PC-3 (cell line): ENCODE results near the gene PPP4R4. TPM values are rescaled to one million over a fixed set of nuclear protein-coding genes. Genes with fewer than 3 reads are reported as not detected.

Experiments
- ATAC-seq: fragments of 200-7000 bp; cut with Tn5 transposase; 2 replicates; pipeline ENCODE4 v1.9.1; 2020; ENCODE audit warnings: mild to moderate bottlenecking, moderate library complexity
- Bru-seq: library from RNA; stranded (reverse); fragments of 400-500 nt; gene quantifications from one replicate; lab custom pipeline; 2021; lab: Mats Ljungman, UMichigan
- BruChase-seq, 2 experiments: library from RNA; stranded (reverse); fragments of 400-500 nt; gene quantifications; one replicate each; lab custom pipeline; 2021; lab: Mats Ljungman, UMichigan
- BruUV-seq: library from RNA; stranded (reverse); fragments of 400-500 nt; replicated peaks from 2 replicates; lab custom pipeline; 2021; lab: Mats Ljungman, UMichigan
- CTCF ChIA-PET: fragments of 300-600 bp; sonication (Branson Sonifier 250); formaldehyde crosslinking; loops from one replicate; lab custom pipeline; 2022; ENCODE audit warnings: antibody characterized with exemption; lab: Charles Lee
- POLR2A ChIA-PET: fragments of 300-600 bp; sonication (Branson Sonifier 250); formaldehyde crosslinking; loops from one replicate; lab custom pipeline; 2022; ENCODE audit warnings: antibody characterized with exemption; ENCODE audit not compliant: unreplicated experiment; lab: Charles Lee
- DNase-seq: peaks from one replicate; pipeline ENCODE4 v3.0.0-alpha.2; 2015
- H2AFZ ChIP-seq: fragments of 300-600 bp; sonication (generic); 2 replicates; pipeline ENCODE4 v1.6.0; 2016; ENCODE audit warnings: antibody characterized with exemption, low read length
- H3F3A ChIP-seq: fragments of 300-600 bp; sonication (generic); one replicate; pipeline ENCODE4 v1.6.0; 2017; ENCODE audit warnings: antibody characterized with exemption, low read length, control low read depth, mild to moderate bottlenecking; ENCODE audit not compliant: unreplicated experiment
- H3K27ac ChIP-seq: fragments of 300-600 bp; sonication (generic); 2 replicates; pipeline ENCODE4 v1.5.1; 2016; ENCODE audit warnings: mild to moderate bottlenecking, low read length
- H3K27me3 ChIP-seq: fragments of 300-600 bp; sonication (generic); 2 replicates; pipeline ENCODE4 v1.6.1; 2016; ENCODE audit warnings: low read length, mixed read lengths
- H3K36me3 ChIP-seq: fragments of 300-600 bp; sonication (generic); 2 replicates; pipeline ENCODE4 v1.6.1; 2016; ENCODE audit warnings: low read depth, mixed run types, low read length, mixed read lengths
- H3K4me1 ChIP-seq: fragments of 300-600 bp; sonication (generic); 2 replicates; pipeline ENCODE4 v1.5.1; 2016; ENCODE audit warnings: low read length; ENCODE audit not compliant: insufficient read depth
- H3K4me2 ChIP-seq: fragments of 300-600 bp; sonication (generic); 2 replicates; pipeline ENCODE4 v1.6.0; 2016; ENCODE audit warnings: low read length
- H3K4me3 ChIP-seq: fragments of 300-600 bp; sonication (generic); 2 replicates; pipeline ENCODE4 v1.5.1; 2016; ENCODE audit warnings: mild to moderate bottlenecking, low read length, mixed read lengths
- H3K79me2 ChIP-seq: fragments of 300-600 bp; sonication (generic); 2 replicates; pipeline ENCODE4 v1.6.1; 2017; ENCODE audit warnings: low read length, mixed read lengths
- H3K9ac ChIP-seq: fragments of 300-600 bp; sonication (generic); 2 replicates; pipeline ENCODE4 v1.6.0; 2016; ENCODE audit warnings: mild to moderate bottlenecking, low read length
- H3K9me2 ChIP-seq: fragments of 300-600 bp; sonication (generic); replicated peaks from 2 replicates; pipeline ENCODE4 v1.6.1; 2016; ENCODE audit warnings: mixed run types, low read length, mixed read lengths
- H3K9me3 ChIP-seq: fragments of 300-600 bp; sonication (generic); 2 replicates; pipeline ENCODE4 v1.6.1; 2016; ENCODE audit warnings: low read length, mixed read lengths
- H4K20me1 ChIP-seq: fragments of 300-600 bp; sonication (generic); 2 replicates; pipeline ENCODE4 v1.6.1; 2016; ENCODE audit warnings: low read length, mixed read lengths
- CTCF ChIP-seq: fragments of 300-600 bp; sonication (generic); conservative IDR thresholded peaks from 2 replicates; pipeline ENCODE4 v1.5.1; 2017; ENCODE audit warnings: antibody characterized with exemption, low read depth, mild to moderate bottlenecking, low read length
- EZH2 ChIP-seq: fragments of 300-600 bp; sonication (generic); IDR thresholded peaks from one replicate; pipeline ENCODE4 v1.6.1; 2017; ENCODE audit warnings: antibody characterized with exemption, mild to moderate bottlenecking, low read length; ENCODE audit not compliant: unreplicated experiment
- EZH2phosphoT487 ChIP-seq: fragments of 300-600 bp; sonication (generic); IDR thresholded peaks from 2 replicates; pipeline ENCODE4 v1.6.1; 2018; ENCODE audit warnings: mild to moderate bottlenecking, antibody characterized with exemption, low read length, borderline replicate concordance
- intact Hi-C: fragments of 100-400 bp; cut with micrococcal nuclease; formaldehyde crosslinking; loops from 2 replicates; pipeline ENCODE4 v1.9.0; 2023
- long read RNA-seq: library from polyadenylated mRNA; unstranded; transcript quantifications from one replicate; pipeline ENCODE4 v2.0.0, GENCODE V29; 2021; ENCODE audit not compliant: unreplicated experiment
- total RNA-seq: library from RNA; depleted of rRNA; stranded (reverse); fragments of >200 nt; gene quantifications from 2 replicates; pipeline ENCODE4 v1.2.3, GENCODE V29; 2014; rRNA removed

Gene PPP4R4
- total RNA-seq = 0.11 TPM in 1 of 2 replicates, not detected in the other
- Bru-seq, nascent RNA = percentile 11 among the genes with signal in this experiment
- BruChase-seq, experiment 1, labeled RNA remaining after a 6-hour chase = percentile 9 among the genes with signal in this experiment
- percentile 9 among the genes with signal in this experiment for BruChase-seq, experiment 2, labeled RNA remaining after a 2-hour chase
- long read RNA-seq = 0 reads

- Histone ChIP-seq H3K4me2 (peak within 1 kb of the TSS; percentile 83), H3K27me3 (peaks cover 48% of the 10 kb centered on the region), H3K27ac (no peak within 1 kb of the TSS), H2AFZ (peak within 1 kb of the TSS; percentile 65), H3K4me1 (no peaks in the 10 kb centered on the region; the same call in 1 of the 2 replicates), H3F3A (no peaks in the 10 kb centered on the region), H3K36me3 (no peaks in the 10 kb centered on the region), H3K9me3 (no peaks in the 10 kb centered on the region), H3K79me2 (no peaks in the 10 kb centered on the region), H3K9me2 (no peaks in the 10 kb centered on the region), H3K9ac (no peak within 1 kb of the TSS), H3K4me3 (peak within 1 kb of the TSS; percentile 58), H4K20me1 (peaks cover 8% of the 10 kb centered on the region; the same call in 1 of the 2 replicates)
- ATAC-seq = peak; percentile 81
- CTCF ChIA-PET = no interaction called here
- DNase-seq = peak; percentile 55
- intact Hi-C loops = no loop called here
- BruUV-seq = no TSS peak
- no peak for TF ChIP-seq EZH2
- no peak for TF ChIP-seq EZH2phosphoT487
- TF ChIP-seq CTCF = no peak
- POLR2A ChIA-PET = no interaction called here
Observed at GRCh38 chr14:94173885-94174603, at the start of gene PPP4R4. Gene PPP4R4, plus strand, starts transcription at chr14:94174322. Its CDS starts 144 bp downstream, at chr14:94174466.

- intact Hi-C loops = no loop called here
- no TSS peak for BruUV-seq
- H2AFZ ChIP-seq = no peak overlapping the region
- H3K79me2 ChIP-seq = no peaks in the 10 kb centered on the region
- POLR2A ChIA-PET = no interaction called here
- H3K4me2 ChIP-seq = no peak overlapping the region
- no peak overlapping the region for H3K9ac ChIP-seq
- H3K27ac ChIP-seq = no peak overlapping the region
- no peaks in the 10 kb centered on the region for H4K20me1 ChIP-seq
- peaks cover 4% of the 10 kb centered on the region; the same call in 1 of the 2 replicates for H3K4me1 ChIP-seq
- TF ChIP-seq EZH2 (no peak), CTCF (no peak)
- DNase-seq (no peak), ATAC-seq (no peak)
- CTCF ChIA-PET = no interaction called here
- no peak overlapping the region for H3K4me3 ChIP-seq
- H3K9me2 ChIP-seq = no peaks in the 10 kb centered on the region
- no peaks in the 10 kb centered on the region for H3F3A ChIP-seq
- H3K27me3 ChIP-seq = no peaks in the 10 kb centered on the region
- H3K36me3 ChIP-seq = no peaks in the 10 kb centered on the region
- no peaks in the 10 kb centered on the region for H3K9me3 ChIP-seq
Observed at GRCh38 chr14:94124582-94125377, 49.3 kb upstream of the PPP4R4 start.
